OCI-LY1 (cell line): ENCODE data around the gene ENDOU.
A peak's percentile ranks its signal among the peaks of the same experiment; 100 is the strongest.

Source experiments
- H2AFZ ChIP-seq: fragments of 200-600 bp; sonication (generic), shearing (Covaris generic); 2 replicates; pipeline ENCODE4 v1.6.0; 2014; ENCODE audit warnings: antibody characterized with exemption, mild to moderate bottlenecking, low read length
- H3F3A ChIP-seq: fragments of 200-600 bp; sonication (generic), shearing (Covaris generic); 2 replicates; pipeline ENCODE4 v1.6.0; 2014; ENCODE audit warnings: mild to moderate bottlenecking, antibody characterized with exemption, low read length, moderate library complexity; ENCODE audit not compliant: insufficient read depth
- H3K27ac ChIP-seq: fragments of 200-600 bp; sonication (generic); 2 replicates; pipeline ENCODE4 v1.5.1; 2014; ENCODE audit warnings: low read length, mixed run types, mild to moderate bottlenecking, low read depth; ENCODE audit not compliant: poor library complexity, severe bottlenecking
- H3K27me3 ChIP-seq: fragments of 200-600 bp; sonication (generic); 2 replicates; pipeline ENCODE4 v1.6.0; 2014; ENCODE audit warnings: antibody characterized with exemption, mild to moderate bottlenecking, low read length, moderate library complexity; ENCODE audit not compliant: insufficient read depth
- H3K36me3 ChIP-seq: fragments of 200-600 bp; sonication (generic); 2 replicates; pipeline ENCODE4 v1.6.1; 2014; ENCODE audit warnings: mild to moderate bottlenecking, antibody characterized with exemption, low read length, moderate library complexity, mixed read lengths; ENCODE audit not compliant: insufficient read depth
- H3K4me1 ChIP-seq: fragments of 200-600 bp; sonication (generic); 2 replicates; pipeline ENCODE4 v1.5.1; 2014; ENCODE audit warnings: mild to moderate bottlenecking, low read length, moderate library complexity; ENCODE audit not compliant: insufficient read depth, severe bottlenecking
- H3K4me2 ChIP-seq: fragments of 200-600 bp; sonication (generic), shearing (Covaris generic); 2 replicates; pipeline ENCODE4 v1.6.1; 2014; ENCODE audit warnings: low read length
- H3K4me3 ChIP-seq: fragments of 200-600 bp; sonication (generic); 2 replicates; pipeline ENCODE4 v1.5.1; 2014; ENCODE audit warnings: low read length, low read depth, mild to moderate bottlenecking, mixed read lengths; ENCODE audit not compliant: poor library complexity, severe bottlenecking
- H3K79me2 ChIP-seq: fragments of 200-600 bp; shearing (Covaris generic); 2 replicates; pipeline ENCODE4 v1.6.1; 2016; ENCODE audit warnings: mixed run types, low read length, mixed read lengths; ENCODE audit not compliant: insufficient read depth
- H3K9ac ChIP-seq: fragments of 200-600 bp; sonication (generic), shearing (Covaris generic); 2 replicates; pipeline ENCODE4 v1.6.1; 2014; ENCODE audit warnings: mild to moderate bottlenecking, low read length, mixed read lengths
- H3K9me2 ChIP-seq: fragments of 200-600 bp; sonication (generic), shearing (Covaris generic); 2 replicates; pipeline ENCODE4 v1.6.1; 2014; ENCODE audit warnings: low read depth, mild to moderate bottlenecking, low read length, mixed read lengths
- H3K9me3 ChIP-seq: fragments of 200-600 bp; shearing (Covaris generic); 2 replicates; pipeline ENCODE4 v1.6.1; 2014; ENCODE audit warnings: low read length, mixed read lengths
- H4K20me1 ChIP-seq: fragments of 200-600 bp; sonication (generic), shearing (Covaris generic); 2 replicates; pipeline ENCODE4 v1.6.0; 2016; ENCODE audit warnings: mild to moderate bottlenecking, low read length; ENCODE audit not compliant: insufficient read depth
- EZH2 ChIP-seq: fragments of 200-600 bp; sonication (generic), shearing (Covaris generic); IDR thresholded peaks from 2 replicates; pipeline ENCODE4 v1.8.0; 2017; ENCODE audit warnings: borderline replicate concordance, mixed run types, mild to moderate bottlenecking, antibody characterized with exemption, low read length, moderate library complexity, mixed read lengths
- TF ChIP-seq, protein P1 (sequence below): fragments of 200-600 bp; sonication (generic), shearing (Covaris generic); IDR thresholded peaks from 2 replicates; pipeline ENCODE4 v1.5.1; 2017; ENCODE audit warnings: mild to moderate bottlenecking, antibody characterized with exemption, low read length, moderate library complexity, mixed read lengths

ENDOU gene

DNA sequence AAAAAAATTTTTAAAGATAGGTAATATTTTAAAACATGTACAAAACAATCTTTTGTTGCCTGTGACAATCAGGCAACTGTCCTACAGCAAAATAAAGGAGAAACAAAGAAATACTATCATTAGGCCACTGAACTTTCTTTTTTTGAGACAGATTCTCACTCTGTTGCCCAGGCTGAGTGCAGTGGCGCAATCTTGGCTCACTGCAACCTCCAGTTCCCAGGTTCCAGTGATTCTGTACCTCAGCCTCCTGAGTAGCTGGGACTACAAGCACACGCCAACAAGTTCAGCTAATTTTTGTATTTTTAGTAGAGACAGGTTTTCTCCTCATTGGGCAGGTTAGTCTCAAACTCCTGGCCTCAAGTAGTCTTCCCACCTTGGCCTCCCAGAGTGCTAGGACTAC is 36.1 kb downstream of the ENDOU start:
- no peak overlapping the region for H3K4me2 ChIP-seq
- H3K79me2 ChIP-seq = no peaks in the 10 kb centered on the region
- no peaks in the 10 kb centered on the region for H3K4me1 ChIP-seq
- no peaks in the 10 kb centered on the region for H3F3A ChIP-seq
- TF ChIP-seq, protein P1, sequence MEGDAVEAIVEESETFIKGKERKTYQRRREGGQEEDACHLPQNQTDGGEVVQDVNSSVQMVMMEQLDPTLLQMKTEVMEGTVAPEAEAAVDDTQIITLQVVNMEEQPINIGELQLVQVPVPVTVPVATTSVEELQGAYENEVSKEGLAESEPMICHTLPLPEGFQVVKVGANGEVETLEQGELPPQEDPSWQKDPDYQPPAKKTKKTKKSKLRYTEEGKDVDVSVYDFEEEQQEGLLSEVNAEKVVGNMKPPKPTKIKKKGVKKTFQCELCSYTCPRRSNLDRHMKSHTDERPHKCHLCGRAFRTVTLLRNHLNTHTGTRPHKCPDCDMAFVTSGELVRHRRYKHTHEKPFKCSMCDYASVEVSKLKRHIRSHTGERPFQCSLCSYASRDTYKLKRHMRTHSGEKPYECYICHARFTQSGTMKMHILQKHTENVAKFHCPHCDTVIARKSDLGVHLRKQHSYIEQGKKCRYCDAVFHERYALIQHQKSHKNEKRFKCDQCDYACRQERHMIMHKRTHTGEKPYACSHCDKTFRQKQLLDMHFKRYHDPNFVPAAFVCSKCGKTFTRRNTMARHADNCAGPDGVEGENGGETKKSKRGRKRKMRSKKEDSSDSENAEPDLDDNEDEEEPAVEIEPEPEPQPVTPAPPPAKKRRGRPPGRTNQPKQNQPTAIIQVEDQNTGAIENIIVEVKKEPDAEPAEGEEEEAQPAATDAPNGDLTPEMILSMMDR = no peak
- TF ChIP-seq EZH2 = no peak
- no peak overlapping the region for H3K4me3 ChIP-seq
- no peaks in the 10 kb centered on the region for H3K9me2 ChIP-seq
- H3K36me3 ChIP-seq = peaks cover 74% of the 10 kb centered on the region
- H3K9ac ChIP-seq = no peak overlapping the region
- no peaks in the 10 kb centered on the region for H3K9me3 ChIP-seq
- H3K27ac ChIP-seq = no peak overlapping the region
- H2AFZ ChIP-seq = no peak overlapping the region
- H3K27me3 ChIP-seq = no peaks in the 10 kb centered on the region
- no peaks in the 10 kb centered on the region for H4K20me1 ChIP-seq

DNA sequence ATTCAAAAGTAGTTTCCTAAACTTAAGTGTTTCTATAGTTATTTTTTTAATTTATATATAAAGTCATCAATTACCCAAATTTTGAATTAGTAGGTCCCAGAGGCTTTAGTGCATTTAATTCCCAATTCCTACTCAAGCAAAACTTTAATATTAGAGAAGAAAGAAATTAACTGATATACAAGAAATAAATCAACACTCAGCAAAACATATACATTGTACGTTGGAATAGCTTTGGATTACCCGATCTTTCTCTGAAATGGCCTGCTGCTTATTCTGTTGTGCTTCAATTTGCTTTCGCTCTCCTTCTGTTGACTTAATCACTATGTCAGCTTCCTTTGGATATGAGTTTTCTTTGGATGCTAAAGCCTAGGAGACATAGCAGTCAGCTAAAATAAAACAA is 37.7 kb downstream of the ENDOU start:
- TF ChIP-seq, protein P1 = no peak
- TF ChIP-seq EZH2 = no peak
- H3K79me2 ChIP-seq = no peaks in the 10 kb centered on the region
- H4K20me1 ChIP-seq = no peaks in the 10 kb centered on the region

DNA sequence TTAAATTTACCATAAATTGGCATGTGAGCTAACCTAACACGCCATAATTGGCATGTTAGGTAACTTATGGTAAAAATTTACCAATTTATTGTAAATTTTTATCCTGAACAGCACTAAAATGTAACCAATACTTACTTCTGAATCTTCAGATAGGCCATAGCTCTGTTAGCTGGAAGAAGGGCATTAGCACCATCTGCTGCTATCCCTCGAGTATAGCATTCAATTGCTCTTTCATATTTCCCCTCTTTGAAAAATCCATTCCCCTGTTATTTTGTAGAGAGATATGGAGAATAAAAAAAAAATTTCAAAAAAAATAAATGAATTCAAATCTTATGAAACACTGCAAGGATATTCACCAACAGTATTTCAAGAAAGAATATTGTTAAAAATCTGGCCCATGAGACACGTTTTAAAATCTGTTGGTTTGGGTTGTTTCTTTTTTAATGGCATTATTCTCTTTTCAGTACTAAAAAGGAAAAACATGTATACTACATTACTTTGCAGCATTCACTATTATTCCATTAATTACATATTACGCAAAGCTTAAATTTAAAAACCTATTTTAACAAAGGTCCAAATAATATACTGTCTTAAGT is 38.5 kb downstream of the ENDOU start:
- H3K4me2 ChIP-seq = no peak overlapping the region
- no peaks in the 10 kb centered on the region for H3K9me3 ChIP-seq
- H4K20me1 ChIP-seq = no peaks in the 10 kb centered on the region
- H3K27ac ChIP-seq = no peak overlapping the region
- no peaks in the 10 kb centered on the region for H3K79me2 ChIP-seq
- no peaks in the 10 kb centered on the region for H3K9me2 ChIP-seq
- no peak for TF ChIP-seq EZH2
- TF ChIP-seq, protein P1 = peak; percentile 63
- no peaks in the 10 kb centered on the region for H3K4me1 ChIP-seq
- no peak overlapping the region for H3K4me3 ChIP-seq
- H3K36me3 ChIP-seq = peaks cover 65% of the 10 kb centered on the region
- H3F3A ChIP-seq = no peaks in the 10 kb centered on the region
- no peaks in the 10 kb centered on the region for H3K27me3 ChIP-seq
- no peak overlapping the region for H2AFZ ChIP-seq
- no peak overlapping the region for H3K9ac ChIP-seq

More for the DNA sequence above, 37.7 kb downstream of the ENDOU start:
- Histone ChIP-seq H3K27me3 (no peaks in the 10 kb centered on the region), H3K9me3 (no peaks in the 10 kb centered on the region), H3K9me2 (no peaks in the 10 kb centered on the region), H3K9ac (no peak overlapping the region), H3K36me3 (peaks cover 70% of the 10 kb centered on the region), H3K4me2 (no peak overlapping the region), H3F3A (no peaks in the 10 kb centered on the region), H2AFZ (no peak overlapping the region), H3K4me3 (no peak overlapping the region), H3K4me1 (no peaks in the 10 kb centered on the region), H3K27ac (no peak overlapping the region)
